Testis (tissue), 3 donors: Measurements from ENCODE around the gene RGS8. TPM values are rescaled to one million over a fixed set of nuclear protein-coding genes. Genes with fewer than 3 reads are reported as not detected.

Experiments
- DNase-seq: peaks from one replicate; pipeline ENCODE4 v3.0.0-alpha.2; 2019
- H3K27ac ChIP-seq, 2 donors: fragments of 200-600 bp; sonication (generic); one replicate each; pipeline ENCODE4 v1.5.1; 2019
- H3K27me3 ChIP-seq: fragments of 200-600 bp; sonication (generic); one replicate; pipeline ENCODE4 v1.5.1; 2019
- H3K36me3 ChIP-seq: fragments of 200-600 bp; sonication (generic); one replicate; pipeline ENCODE4 v1.5.1; 2017; ENCODE audit warnings: low read depth; ENCODE audit errors: missing control alignments
- H3K4me1 ChIP-seq: fragments of 200-600 bp; sonication (generic); one replicate; pipeline ENCODE4 v1.5.1; 2019
- H3K4me3 ChIP-seq, 2 donors: fragments of 200-600 bp; sonication (generic); one replicate each; pipeline ENCODE4 v1.5.1; 2017 to 2019
- H3K9me3 ChIP-seq: fragments of 200-600 bp; sonication (generic); one replicate; pipeline ENCODE4 v1.5.1; 2017
- CTCF ChIP-seq, 3 experiments: fragments of 450-650 bp in 2 of 3; fragments of 200-600 bp in 1 of 3; sonication (generic) in 1 of 3; IDR thresholded peaks; one replicate each; pipeline ENCODE4 v1.5.1; 2016 to 2019; ENCODE audit warnings: antibody characterized with exemption in 3 of 3, mild to moderate bottlenecking in 2 of 3, moderate library complexity in 1 of 3
- POLR2A ChIP-seq: fragments of 450-650 bp; IDR thresholded peaks from one replicate; pipeline ENCODE4 v1.6.1; 2017; ENCODE audit warnings: antibody characterized with exemption, mild to moderate bottlenecking, moderate library complexity
- WGBS, 2 donors: methylation state at CpG; one replicate each; pipeline ENCODE4 v1.1.5; 2018; 5-methylcytosine and 5-hydroxymethylcytosine counted together
- intact Hi-C: fragments of 100-400 bp; cut with DNase I; formaldehyde crosslinking; loops from one replicate; pipeline ENCODE4 v1.15.1; 2023; ENCODE audit warnings: low total_unique reads
- polyA plus RNA-seq: library from polyadenylated mRNA; stranded (reverse); fragments of 350-450 nt; fragmentation: Illumina TruSeq; extraction: RNeasy Lipid Tissue Mini Kit (QIAGEN cat#74804); gene quantifications from one replicate; pipeline ENCODE4 v1.2.3, GENCODE V29; 2014; ENCODE audit warnings: low read depth, low replicate concordance; ENCODE audit not compliant: insufficient read depth
- total RNA-seq, 2 donors: library from RNA; depleted of rRNA; stranded (reverse); fragments of >200 nt; gene quantifications; one replicate each; pipeline ENCODE4 v1.2.3, GENCODE V29; 2016

RGS8 gene
- total and polyA plus RNA-seq, 3 donors from 2014 or later: 2.4 to 3.1 (median 2.5) TPM

GRCh38 chr1:182724215-182724614, 39.8 kb upstream of the RGS8 start:
- DNase-seq: no peak
- no peak overlapping the region for H3K4me3 ChIP-seq
- 82 to 94% methylated on average over 2 of the region's 2 CpGs for WGBS, 2 donors
- H3K4me1 ChIP-seq: no peaks in the 10 kb centered on the region
- H3K36me3 ChIP-seq: no peaks in the 10 kb centered on the region
- H3K9me3 ChIP-seq: no peaks in the 10 kb centered on the region
- TF ChIP-seq POLR2A (no peak), CTCF (IDR thresholded peaks at IDR 0.05) (no peak)
- no peaks in the 10 kb centered on the region for H3K27me3 ChIP-seq
- H3K27ac ChIP-seq: no peak overlapping the region
- intact Hi-C loops: no loop called here

DNA sequence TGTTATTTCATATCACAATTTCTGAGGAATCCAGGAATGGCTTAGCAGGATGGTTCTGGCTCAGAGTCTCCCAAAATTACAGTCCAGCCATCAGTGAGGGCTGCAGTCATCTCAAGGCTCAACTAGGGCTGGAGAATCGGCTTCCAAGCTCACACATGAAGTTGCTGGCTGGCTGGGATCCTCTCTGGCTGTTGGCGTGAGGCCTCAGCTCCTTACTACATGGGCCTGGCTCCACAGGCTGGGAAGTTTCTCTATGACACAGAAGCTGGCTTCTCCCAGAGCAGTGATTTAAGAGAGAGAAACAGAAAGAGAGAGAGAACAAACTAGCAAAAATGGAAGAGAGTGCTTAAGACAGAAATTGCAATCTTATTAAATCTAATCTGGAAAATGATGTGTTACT, 38.8 kb upstream of the RGS8 start:
- no peaks in the 10 kb centered on the region for H3K4me1 ChIP-seq
- no peaks in the 10 kb centered on the region for H3K36me3 ChIP-seq
- H3K9me3 ChIP-seq: no peaks in the 10 kb centered on the region
- H3K4me3 ChIP-seq: no peak overlapping the region
- peak; percentile 53 for DNase-seq
- 78 to 82% methylated on average over 2 of the region's 2 CpGs for WGBS, 2 donors
- no peaks in the 10 kb centered on the region for H3K27me3 ChIP-seq
- no peak overlapping the region for H3K27ac ChIP-seq
- TF ChIP-seq POLR2A: no peak
- TF ChIP-seq CTCF (IDR thresholded peaks at IDR 0.05): no peak
- intact Hi-C loops: no loop called here

GRCh38 chr1:182721525-182721924, 37.1 kb upstream of the RGS8 start:
- TF ChIP-seq POLR2A (no peak), CTCF (IDR thresholded peaks at IDR 0.05) (no peak)
- intact Hi-C loops: no loop called here
- WGBS, 2 donors: 64 to 71% methylated on average over 1 of the region's 1 CpG
- Histone ChIP-seq H3K27ac (no peak overlapping the region), H3K4me1 (no peaks in the 10 kb centered on the region), H3K4me3 (no peak overlapping the region), H3K36me3 (no peaks in the 10 kb centered on the region), H3K9me3 (no peaks in the 10 kb centered on the region), H3K27me3 (no peaks in the 10 kb centered on the region)
- no peak for DNase-seq

DNA sequence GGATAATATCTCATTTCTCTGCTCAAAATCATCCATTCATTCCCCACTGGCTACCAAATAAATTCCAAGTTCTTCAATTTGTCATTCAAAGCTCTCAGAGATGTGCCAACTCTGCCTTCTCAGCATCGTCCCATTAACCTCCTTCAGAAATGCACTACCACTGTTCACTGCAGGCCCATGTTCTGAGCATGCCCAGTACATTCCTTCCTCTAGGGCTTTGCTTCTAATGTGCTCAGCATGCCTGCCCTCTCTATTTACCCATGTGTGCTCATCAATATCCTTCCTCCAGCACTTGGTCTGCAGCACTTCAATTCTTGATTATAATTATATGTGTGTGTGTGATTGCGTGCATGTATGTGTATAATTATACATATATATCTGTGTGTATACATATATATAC, 36.1 kb upstream of the RGS8 start:
- no peaks in the 10 kb centered on the region for H3K36me3 ChIP-seq
- 81 to 87% methylated on average over 2 of the region's 2 CpGs for WGBS, 2 donors
- intact Hi-C loops: no loop called here
- TF ChIP-seq POLR2A (no peak), CTCF (IDR thresholded peaks at IDR 0.05) (no peak)
- DNase-seq: no peak
- H3K4me1 ChIP-seq: no peaks in the 10 kb centered on the region
- no peaks in the 10 kb centered on the region for H3K27me3 ChIP-seq
- no peak overlapping the region for H3K4me3 ChIP-seq
- no peak overlapping the region for H3K27ac ChIP-seq
- H3K9me3 ChIP-seq: no peaks in the 10 kb centered on the region

DNA sequence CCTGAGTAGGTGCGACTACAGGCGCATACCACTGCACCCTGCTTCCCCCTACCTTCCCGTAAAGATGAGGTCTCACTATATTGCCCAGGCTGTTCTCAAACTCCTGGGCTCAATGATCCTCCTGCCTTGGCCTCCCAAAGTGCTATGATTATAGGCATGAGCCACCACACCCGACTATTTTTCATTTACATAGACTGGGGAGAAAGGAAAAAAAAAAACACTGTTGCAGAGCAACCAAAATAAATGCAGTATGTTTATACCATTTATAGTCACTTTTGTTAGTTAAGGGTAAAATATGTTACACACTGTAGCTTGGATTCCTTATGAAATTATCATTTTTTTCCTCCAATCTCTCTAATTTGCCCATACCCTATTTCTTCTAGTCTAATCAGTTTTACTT, 35.2 kb upstream of the RGS8 start:
- TF ChIP-seq POLR2A (no peak), CTCF (IDR thresholded peaks at IDR 0.05) (no peak)
- 92 to 94% methylated on average over 4 of the region's 4 CpGs for WGBS, 2 donors
- intact Hi-C loops: no loop called here
- no peak overlapping the region for H3K27ac ChIP-seq
- no peaks in the 10 kb centered on the region for H3K9me3 ChIP-seq
- H3K36me3 ChIP-seq: no peaks in the 10 kb centered on the region
- no peak for DNase-seq
- H3K4me3 ChIP-seq: no peak overlapping the region
- H3K27me3 ChIP-seq: no peaks in the 10 kb centered on the region
- H3K4me1 ChIP-seq: no peaks in the 10 kb centered on the region
